ENCODE results near the gene SGTA.

SGTA gene

DNA sequence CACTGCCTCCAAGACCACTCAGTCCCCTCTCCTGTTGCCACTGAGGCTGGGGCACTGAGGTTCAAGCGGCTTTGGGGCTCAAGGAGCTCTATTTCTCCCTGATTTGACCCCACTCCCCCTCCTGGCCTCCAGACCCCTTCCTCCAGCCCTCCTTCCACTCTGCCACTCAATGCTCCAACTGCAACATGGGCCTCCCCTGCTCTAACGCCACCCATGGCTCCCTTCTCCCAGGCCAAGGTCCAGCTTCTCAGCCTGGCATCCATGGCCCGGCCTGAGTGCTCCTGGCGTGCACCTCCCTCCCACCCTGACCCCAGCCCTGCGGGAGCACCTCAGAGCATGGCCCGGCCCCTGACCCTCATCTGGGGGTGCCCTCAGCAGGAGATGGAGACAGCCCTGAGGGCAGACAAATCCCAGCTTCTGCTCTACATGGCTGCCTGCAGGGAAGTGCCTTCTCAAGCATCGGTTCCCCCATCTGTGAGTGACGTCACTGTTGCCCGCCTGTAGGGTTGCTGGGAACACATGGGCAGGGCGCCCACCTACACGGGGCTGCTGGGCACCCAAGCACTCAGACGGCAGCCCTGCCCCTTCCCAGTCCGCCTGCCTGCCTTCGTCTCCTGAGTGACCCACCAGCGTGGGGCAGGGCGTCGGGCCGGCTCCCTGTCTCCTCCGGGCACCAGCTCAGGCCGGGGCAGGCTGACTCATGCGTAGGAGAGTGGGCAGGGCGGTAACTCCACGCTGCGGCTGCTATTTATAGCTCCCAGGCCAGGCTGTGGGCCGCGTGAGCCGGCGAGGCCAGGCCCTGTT is 60.3 kb downstream of the SGTA start:
- no peaks in the 10 kb centered on the region for H3F3A ChIP-seq (ENCODE audit: insufficient read depth, low read length)
- TF ChIP-seq, protein P1, sequence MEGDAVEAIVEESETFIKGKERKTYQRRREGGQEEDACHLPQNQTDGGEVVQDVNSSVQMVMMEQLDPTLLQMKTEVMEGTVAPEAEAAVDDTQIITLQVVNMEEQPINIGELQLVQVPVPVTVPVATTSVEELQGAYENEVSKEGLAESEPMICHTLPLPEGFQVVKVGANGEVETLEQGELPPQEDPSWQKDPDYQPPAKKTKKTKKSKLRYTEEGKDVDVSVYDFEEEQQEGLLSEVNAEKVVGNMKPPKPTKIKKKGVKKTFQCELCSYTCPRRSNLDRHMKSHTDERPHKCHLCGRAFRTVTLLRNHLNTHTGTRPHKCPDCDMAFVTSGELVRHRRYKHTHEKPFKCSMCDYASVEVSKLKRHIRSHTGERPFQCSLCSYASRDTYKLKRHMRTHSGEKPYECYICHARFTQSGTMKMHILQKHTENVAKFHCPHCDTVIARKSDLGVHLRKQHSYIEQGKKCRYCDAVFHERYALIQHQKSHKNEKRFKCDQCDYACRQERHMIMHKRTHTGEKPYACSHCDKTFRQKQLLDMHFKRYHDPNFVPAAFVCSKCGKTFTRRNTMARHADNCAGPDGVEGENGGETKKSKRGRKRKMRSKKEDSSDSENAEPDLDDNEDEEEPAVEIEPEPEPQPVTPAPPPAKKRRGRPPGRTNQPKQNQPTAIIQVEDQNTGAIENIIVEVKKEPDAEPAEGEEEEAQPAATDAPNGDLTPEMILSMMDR (IDR thresholded peaks at IDR 0.05; ENCODE audit: low read length) = no peak
- no peak for TF ChIP-seq EZH2 (IDR thresholded peaks at IDR 0.05; ENCODE audit: borderline replicate concordance, low read length)
- H3K4me2 ChIP-seq (ENCODE audit: low read length) = no peak overlapping the region
- H3K4me1 ChIP-seq (ENCODE audit: insufficient read depth, low read length, severe bottlenecking) = no peaks in the 10 kb centered on the region
- H3K4me3 ChIP-seq (ENCODE audit: low read depth, low read length, poor library complexity, severe bottlenecking) = no peak overlapping the region
- H2AFZ ChIP-seq (ENCODE audit: low read length) = no peak overlapping the region
- H3K27ac ChIP-seq (ENCODE audit: low read depth, low read length, poor library complexity, severe bottlenecking) = no peak overlapping the region
- no peaks in the 10 kb centered on the region for H4K20me1 ChIP-seq (ENCODE audit: insufficient read depth, low read length)
- no peak overlapping the region for H3K9ac ChIP-seq (ENCODE audit: low read length)
- H3K9me2 ChIP-seq (ENCODE audit: low read depth, low read length) = no peaks in the 10 kb centered on the region
- H3K36me3 ChIP-seq (ENCODE audit: insufficient read depth, low read length) = no peaks in the 10 kb centered on the region
- no peaks in the 10 kb centered on the region for H3K9me3 ChIP-seq (ENCODE audit: low read length)
- H3K79me2 ChIP-seq (ENCODE audit: insufficient read depth, low read length) = no peaks in the 10 kb centered on the region
- peaks cover 5% of the 10 kb centered on the region; the same call in 1 of the 2 replicates for H3K27me3 ChIP-seq (ENCODE audit: insufficient read depth, low read length)

GRCh38 chr19:2721570-2722540 is 61.2 kb downstream of the SGTA start:
- Histone ChIP-seq H4K20me1 (ENCODE audit: insufficient read depth, low read length) (no peaks in the 10 kb centered on the region), H3K79me2 (ENCODE audit: insufficient read depth, low read length) (no peaks in the 10 kb centered on the region), H3K4me2 (ENCODE audit: low read length) (no peak overlapping the region), H3K36me3 (ENCODE audit: insufficient read depth, low read length) (no peaks in the 10 kb centered on the region), H3F3A (ENCODE audit: insufficient read depth, low read length) (no peaks in the 10 kb centered on the region), H3K9me2 (ENCODE audit: low read depth, low read length) (no peaks in the 10 kb centered on the region), H3K4me3 (ENCODE audit: low read depth, low read length, poor library complexity, severe bottlenecking) (no peak overlapping the region), H2AFZ (ENCODE audit: low read length) (no peak overlapping the region), H3K9ac (ENCODE audit: low read length) (no peak overlapping the region), H3K9me3 (ENCODE audit: low read length) (no peaks in the 10 kb centered on the region), H3K4me1 (ENCODE audit: insufficient read depth, low read length, severe bottlenecking) (no peaks in the 10 kb centered on the region), H3K27me3 (ENCODE audit: insufficient read depth, low read length) (peaks cover 5% of the 10 kb centered on the region; the same call in 1 of the 2 replicates), H3K27ac (ENCODE audit: low read depth, low read length, poor library complexity, severe bottlenecking) (no peak overlapping the region)
- no peak for TF ChIP-seq EZH2 (IDR thresholded peaks at IDR 0.05; ENCODE audit: borderline replicate concordance, low read length)
- TF ChIP-seq, protein P1 (IDR thresholded peaks at IDR 0.05; ENCODE audit: low read length) = no peak

GRCh38 chr19:2720777-2721569 is 62.1 kb downstream of the SGTA start, which contains the start of gene DIRAS1:
Gene DIRAS1 (minus strand): TSS chr19:2721372. CDS start chr19:2717806, 3,566 bp downstream.
- H3K9ac ChIP-seq (ENCODE audit: low read length) = no peak within 1 kb of the TSS
- no peak within 1 kb of the TSS for H3K4me2 ChIP-seq (ENCODE audit: low read length)

More at GRCh38 chr19:2720777-2721569, 62.1 kb downstream of the SGTA start, which contains the start of gene DIRAS1:
- no peaks in the 10 kb centered on the region; the same call in 1 of the 2 replicates for H3K27me3 ChIP-seq (ENCODE audit: insufficient read depth, low read length)
- no peaks in the 10 kb centered on the region for H3K9me2 ChIP-seq (ENCODE audit: low read depth, low read length)
- no peaks in the 10 kb centered on the region for H4K20me1 ChIP-seq (ENCODE audit: insufficient read depth, low read length)
- H3F3A ChIP-seq (ENCODE audit: insufficient read depth, low read length) = no peaks in the 10 kb centered on the region
- no peaks in the 10 kb centered on the region for H3K4me1 ChIP-seq (ENCODE audit: insufficient read depth, low read length, severe bottlenecking)
- H3K9me3 ChIP-seq (ENCODE audit: low read length) = no peaks in the 10 kb centered on the region
- no peaks in the 10 kb centered on the region for H3K79me2 ChIP-seq (ENCODE audit: insufficient read depth, low read length)
- H3K27ac ChIP-seq (ENCODE audit: low read depth, low read length, poor library complexity, severe bottlenecking) = no peak within 1 kb of the TSS
- TF ChIP-seq, protein P1 (IDR thresholded peaks at IDR 0.05; ENCODE audit: low read length) = no peak
- no peak for TF ChIP-seq EZH2 (IDR thresholded peaks at IDR 0.05; ENCODE audit: borderline replicate concordance, low read length)
- H3K36me3 ChIP-seq (ENCODE audit: insufficient read depth, low read length) = no peaks in the 10 kb centered on the region; the same call in 1 of the 2 replicates
- no peak within 1 kb of the TSS for H2AFZ ChIP-seq (ENCODE audit: low read length)
- no peak within 1 kb of the TSS for H3K4me3 ChIP-seq (ENCODE audit: low read depth, low read length, poor library complexity, severe bottlenecking)

Data from OCI-LY1 (cell line).